LNCAP (cell line): ENCODE measurements around the gene KLC3.

Source experiments
- CTCF ChIP-seq: fragments of 450-650 bp; IDR thresholded peaks from 2 replicates; pipeline ENCODE4 v1.5.1; 2017; ENCODE audit warnings: mild to moderate bottlenecking

KLC3 gene

GRCh38 chr19:45306040-45306439, 34.5 kb upstream of the KLC3 start:
- TF ChIP-seq CTCF, result no peak

- no peak for TF ChIP-seq CTCF
Measured at GRCh38 chr19:45306518-45307027, 34.0 kb upstream of the KLC3 start.

- no peak for TF ChIP-seq CTCF
Measured at GRCh38 chr19:45307361-45307760, 33.2 kb upstream of the KLC3 start.

- no peak for TF ChIP-seq CTCF
Measured at GRCh38 chr19:45311621-45312020, 28.9 kb upstream of the KLC3 start.

- no peak for TF ChIP-seq CTCF
Measured at GRCh38 chr19:45314708-45315245, 25.8 kb upstream of the KLC3 start.

GRCh38 chr19:45315304-45315703, 25.2 kb upstream of the KLC3 start:
- no peak for TF ChIP-seq CTCF

- TF ChIP-seq CTCF, result no peak
Measured at GRCh38 chr19:45320997-45321775, 19.4 kb upstream of the KLC3 start.
